Spleen (tissue), 11 donors: ENCODE data around the gene SNX30. TPM values are rescaled to one million over a fixed set of nuclear protein-coding genes. Genes with fewer than 3 reads are reported as not detected.

ENCODE experiments used
- DNase-seq: peaks from one replicate; pipeline ENCODE4 v3.0.0-alpha.2; 2020
- H3K27ac ChIP-seq, 8 donors: fragments of 200-600 bp; sonication (generic) in 7 of 8; 1 replicate in 4 of 8; 2 replicates in 4 of 8; pipeline versions ENCODE4 v1.5.0 to v1.8.0; 2016 to 2021; ENCODE audit warnings: inconsistent platforms in 4 of 8, mild to moderate bottlenecking in 4 of 8, moderate library complexity in 1 of 8
- H3K27me3 ChIP-seq, 7 donors: fragments of 200-600 bp; sonication (generic) in 6 of 7; replicated peaks in 1 of 7; 1 replicate in 4 of 7; 2 replicates in 3 of 7; pipeline versions ENCODE4 v1.5.0 to v1.8.0; 2016 to 2021; ENCODE audit warnings: inconsistent platforms in 3 of 7, mild to moderate bottlenecking in 1 of 7
- H3K36me3 ChIP-seq, 6 donors: fragments of 200-600 bp; sonication (generic) in 5 of 6; 1 replicate in 4 of 6; 2 replicates in 2 of 6; pipeline versions ENCODE4 v1.5.0 to v1.8.0; 2016 to 2021; ENCODE audit warnings: inconsistent platforms in 2 of 6
- H3K4me1 ChIP-seq, 6 donors: fragments of 200-600 bp; sonication (generic) in 5 of 6; 1 replicate in 3 of 6; 2 replicates in 3 of 6; pipeline versions ENCODE4 v1.5.0 to v1.8.0; 2016 to 2021; ENCODE audit warnings: inconsistent platforms in 3 of 6
- H3K4me3 ChIP-seq, 8 donors: fragments of 200-600 bp; sonication (generic) in 7 of 8; 1 replicate in 4 of 8; 2 replicates in 4 of 8; pipeline versions ENCODE4 v1.5.0 to v1.8.0; 2016 to 2021; ENCODE audit warnings: inconsistent platforms in 4 of 8, mild to moderate bottlenecking in 4 of 8, moderate library complexity in 2 of 8
- H3K9me3 ChIP-seq, 8 donors: fragments of 200-600 bp; sonication (generic) in 7 of 8; 1 replicate in 4 of 8; 2 replicates in 4 of 8; pipeline versions ENCODE4 v1.5.0 to v1.8.0; 2016 to 2021; ENCODE audit warnings: inconsistent platforms in 4 of 8
- POLR2A ChIP-seq, 3 donors: fragments of 450-650 bp; IDR thresholded peaks; one replicate each; pipeline ENCODE4 v1.5.1; 2017; ENCODE audit warnings: antibody characterized with exemption in 3 of 3, mild to moderate bottlenecking in 1 of 3
- POLR2AphosphoS5 ChIP-seq, 3 donors: sonication (generic); formaldehyde crosslinking; IDR thresholded peaks; one replicate each; pipeline ENCODE4 v1.5.1; 2017; ENCODE audit warnings: antibody characterized with exemption in 3 of 3
- WGBS, 5 donors: extraction: QIAGEN DNeasy Blood & Tissue Kit in 3 of 5; methylation state at CpG; one replicate each; pipeline versions ENCODE4 v1.1.5 to v1.1.7; 2013 to 2018; 5-methylcytosine and 5-hydroxymethylcytosine counted together
- intact Hi-C: fragments of 100-400 bp; cut with DNase I; formaldehyde crosslinking; loops from one replicate; pipeline ENCODE4 v1.15.0; 2023; ENCODE audit warnings: low total_unique reads
- polyA plus RNA-seq, 3 donors: library from polyadenylated mRNA; stranded (reverse); fragments of 200-250 nt; gene quantifications; one replicate each; pipeline ENCODE4 v1.2.1, GENCODE V29; 2013
- total RNA-seq, 7 donors: library from RNA; depleted of rRNA in 3 of 7; stranded (reverse); fragments of >200 nt in 3 of 7; fragmentation: NEBNext Ultra II Directional in 4 of 7; extraction: Animal tissue kit (Norgen Biotek cat#: 25700) in 4 of 7; gene quantifications; one replicate each; pipeline versions ENCODE4 v1.1.0 to v1.2.1, GENCODE V29; 2016 to 2021
- TF ChIP-seq, protein P1 (sequence below), 11 experiments: fragments of 200-600 bp in 7 of 11; fragments of 450-650 bp in 4 of 11; sonication (generic) in 4 of 11; IDR thresholded peaks in 8 of 11; conservative IDR thresholded peaks in 3 of 11; 1 replicate in 7 of 11; 2 replicates in 4 of 11; pipeline versions ENCODE4 v1.4.0 to v1.8.0; 2016 to 2021; ENCODE audit warnings: antibody characterized with exemption in 11 of 11, inconsistent platforms in 4 of 11, mild to moderate bottlenecking in 1 of 11
- donor health status: healthy with polysubstance abuse.
- donor health status: DM: no; HTN: no; CAD: no; lungs with moderate emphysema.
- donor health status: DM: no; HTN: no; CAD: no.
- donor health status: Bipolar disorder and iron deficiency.
- donor health status: healthy.
- donor health status: DM: no; HTN: no; CAD: no.
- donor health status: DM: yes; HTN: yes; CAD: no.

The SNX30 gene
- total and polyA plus RNA-seq, 10 donors = 1.2 to 23.3 (median 14.6) TPM

DNA sequence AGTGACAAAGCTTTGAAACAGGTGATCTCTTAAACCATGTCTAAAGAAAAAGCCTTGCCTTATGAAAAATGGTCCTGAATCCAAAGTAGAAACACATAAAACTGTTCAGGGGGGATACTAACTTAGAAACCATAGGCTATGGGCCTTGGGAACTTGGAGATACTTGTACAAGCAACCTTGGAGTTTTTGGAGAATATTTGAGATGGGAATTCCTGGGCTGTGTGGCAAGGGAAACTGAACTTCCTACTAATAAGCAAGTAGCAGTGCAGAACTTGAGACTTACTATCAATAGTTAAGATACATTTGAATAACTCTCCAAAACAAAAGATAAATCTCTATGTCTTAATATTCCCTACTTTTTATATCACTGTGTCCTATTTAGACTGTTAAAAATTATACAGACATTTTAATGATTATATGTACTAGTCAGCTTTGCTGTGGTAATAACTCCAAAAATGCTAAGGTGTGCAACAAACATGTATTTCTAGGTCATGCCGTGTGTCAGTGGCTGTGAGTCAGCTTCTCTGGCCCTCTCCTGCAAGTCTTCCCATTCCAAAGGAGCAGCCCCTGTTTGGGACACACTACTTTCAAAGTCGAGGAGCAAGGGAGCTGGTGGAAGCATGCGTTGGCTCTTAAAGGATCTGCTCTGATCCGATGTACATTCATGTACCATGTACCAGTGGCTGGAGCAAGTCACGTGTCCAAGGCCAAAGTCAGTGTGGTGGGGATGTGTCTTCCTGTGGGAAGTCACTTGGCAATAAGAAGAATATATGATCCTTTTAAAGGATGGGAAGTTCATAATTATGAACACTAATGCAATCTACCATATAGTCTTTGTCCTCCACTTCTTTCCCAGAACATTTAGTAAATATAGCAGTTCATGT is 39.6 kb downstream of the SNX30 start:
- intact Hi-C loops = no loop called here
- DNase-seq = no peak
- H3K36me3 ChIP-seq = no peaks in the 10 kb centered on the region
- no peak overlapping the region for H3K4me3 ChIP-seq
- H3K9me3 ChIP-seq = no peaks in the 10 kb centered on the region
- TF ChIP-seq, protein P1, sequence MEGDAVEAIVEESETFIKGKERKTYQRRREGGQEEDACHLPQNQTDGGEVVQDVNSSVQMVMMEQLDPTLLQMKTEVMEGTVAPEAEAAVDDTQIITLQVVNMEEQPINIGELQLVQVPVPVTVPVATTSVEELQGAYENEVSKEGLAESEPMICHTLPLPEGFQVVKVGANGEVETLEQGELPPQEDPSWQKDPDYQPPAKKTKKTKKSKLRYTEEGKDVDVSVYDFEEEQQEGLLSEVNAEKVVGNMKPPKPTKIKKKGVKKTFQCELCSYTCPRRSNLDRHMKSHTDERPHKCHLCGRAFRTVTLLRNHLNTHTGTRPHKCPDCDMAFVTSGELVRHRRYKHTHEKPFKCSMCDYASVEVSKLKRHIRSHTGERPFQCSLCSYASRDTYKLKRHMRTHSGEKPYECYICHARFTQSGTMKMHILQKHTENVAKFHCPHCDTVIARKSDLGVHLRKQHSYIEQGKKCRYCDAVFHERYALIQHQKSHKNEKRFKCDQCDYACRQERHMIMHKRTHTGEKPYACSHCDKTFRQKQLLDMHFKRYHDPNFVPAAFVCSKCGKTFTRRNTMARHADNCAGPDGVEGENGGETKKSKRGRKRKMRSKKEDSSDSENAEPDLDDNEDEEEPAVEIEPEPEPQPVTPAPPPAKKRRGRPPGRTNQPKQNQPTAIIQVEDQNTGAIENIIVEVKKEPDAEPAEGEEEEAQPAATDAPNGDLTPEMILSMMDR (IDR thresholded peaks at IDR 0.05 in 8 of 11, conservative IDR thresholded peaks at IDR 0.05 in 3 of 11) = no peak
- no peak for TF ChIP-seq POLR2A (IDR thresholded peaks at IDR 0.05)
- no peak for TF ChIP-seq POLR2AphosphoS5 (IDR thresholded peaks at IDR 0.05)
- no peak overlapping the region for H3K27ac ChIP-seq
- 68 to 87% (median 83%) methylated on average over 5 of the region's 5 CpGs for WGBS, 5 donors
- H3K4me1 ChIP-seq = peaks cover 0 to 50% (median 18%) of the 10 kb centered on the region in 6 donors
- no peaks in the 10 kb centered on the region for H3K27me3 ChIP-seq

DNA sequence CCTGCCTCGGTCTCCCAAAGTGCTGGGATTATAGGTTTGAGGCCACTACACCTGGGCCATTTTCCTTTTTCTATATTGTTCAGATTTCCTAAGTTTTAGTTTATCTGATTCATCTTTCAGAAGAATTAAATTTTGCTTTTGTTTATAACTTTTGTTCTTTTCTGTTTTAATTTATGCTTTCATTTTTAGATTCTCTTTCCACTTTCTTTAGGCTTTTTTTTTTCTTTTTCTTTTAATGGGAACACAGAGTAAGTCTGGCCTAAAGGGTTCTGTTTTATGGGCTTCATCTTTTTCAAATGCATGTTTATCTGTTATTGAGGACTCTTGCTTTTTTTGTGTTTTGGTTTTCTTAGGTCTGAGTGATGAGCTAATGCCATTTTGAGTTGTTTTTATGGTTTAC is 42.1 kb downstream of the SNX30 start:
- Histone ChIP-seq H3K4me3 (no peak overlapping the region), H3K27me3 (no peaks in the 10 kb centered on the region), H3K4me1 (peaks cover 0 to 33% (median 9%) of the 10 kb centered on the region in 6 donors), H3K27ac (no peak overlapping the region), H3K36me3 (no peaks in the 10 kb centered on the region), H3K9me3 (no peaks in the 10 kb centered on the region)
- TF ChIP-seq, protein P1 (IDR thresholded peaks at IDR 0.05 in 8 of 11, conservative IDR thresholded peaks at IDR 0.05 in 3 of 11) = no peak
- no peak for TF ChIP-seq POLR2A (IDR thresholded peaks at IDR 0.05)
- TF ChIP-seq POLR2AphosphoS5 (IDR thresholded peaks at IDR 0.05) = no peak
- 42 to 96% (median 90%) methylated on average over 1 of the region's 1 CpG for WGBS, 5 donors
- intact Hi-C loops = no loop called here
- DNase-seq = no peak

DNA sequence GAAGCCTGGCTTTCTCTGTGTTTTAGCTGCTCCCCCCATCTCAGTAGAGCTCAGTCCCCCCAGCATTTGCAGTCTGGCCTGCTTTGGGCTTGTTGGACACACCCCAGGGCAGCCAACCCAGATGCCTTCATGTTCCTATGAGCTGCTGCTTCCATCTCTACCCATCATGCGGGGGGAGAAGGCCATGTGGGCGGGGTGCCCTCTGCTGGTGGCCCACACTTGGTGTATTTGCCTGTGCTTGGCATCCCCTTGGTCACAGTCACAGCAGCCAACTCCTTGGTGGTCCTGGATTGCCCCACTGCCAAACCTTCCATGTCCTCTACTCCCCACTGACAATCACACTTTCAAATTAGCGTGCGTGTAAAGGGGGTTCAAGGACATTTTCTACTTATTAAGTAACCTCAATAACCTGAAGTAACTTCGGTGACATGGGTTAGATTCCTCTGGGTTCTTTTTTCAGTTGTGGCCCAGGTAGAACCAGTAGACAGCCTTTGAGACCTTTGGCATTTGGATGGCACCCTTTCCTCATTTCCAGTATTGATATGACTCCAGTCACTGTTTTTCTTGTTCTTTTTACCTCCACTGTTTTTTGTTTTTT is 42.8 kb downstream of the SNX30 start:
- WGBS, 5 donors = 58 to 97% (median 63%) methylated on average over 3 to 5 of the region's 5 CpGs
- DNase-seq = peak; percentile 92
- peaks cover 0 to 28% (median 7%) of the 10 kb centered on the region in 6 donors for H3K4me1 ChIP-seq
- TF ChIP-seq POLR2A (IDR thresholded peaks at IDR 0.05) (no peak), POLR2AphosphoS5 (IDR thresholded peaks at IDR 0.05) (peak in 1 of 3 donors; percentile 46)
- TF ChIP-seq, protein P1 (IDR thresholded peaks at IDR 0.05 in 8 of 11, conservative IDR thresholded peaks at IDR 0.05 in 3 of 11) = peak; percentile 44 to 78 (median 70)
- no peak overlapping the region for H3K4me3 ChIP-seq
- H3K27ac ChIP-seq = no peak overlapping the region
- H3K27me3 ChIP-seq = no peaks in the 10 kb centered on the region
- no peaks in the 10 kb centered on the region for H3K9me3 ChIP-seq
- no peaks in the 10 kb centered on the region for H3K36me3 ChIP-seq
- intact Hi-C loops = no loop called here

- no peak for TF ChIP-seq POLR2AphosphoS5 (IDR thresholded peaks at IDR 0.05)
- TF ChIP-seq, protein P1 (IDR thresholded peaks at IDR 0.05 in 8 of 11, conservative IDR thresholded peaks at IDR 0.05 in 3 of 11) = no peak
- no peak for TF ChIP-seq POLR2A (IDR thresholded peaks at IDR 0.05)
- no peaks in the 10 kb centered on the region for H3K27me3 ChIP-seq
- H3K9me3 ChIP-seq = no peaks in the 10 kb centered on the region
- DNase-seq = no peak
- no peak overlapping the region for H3K4me3 ChIP-seq
- H3K27ac ChIP-seq = no peak overlapping the region
- intact Hi-C loops = no loop called here
- no peaks in the 10 kb centered on the region for H3K36me3 ChIP-seq
- H3K4me1 ChIP-seq = peaks cover 0 to 28% (median 6%) of the 10 kb centered on the region in 6 donors
Observed at GRCh38 chr9:112794731-112795130, 44.2 kb downstream of the SNX30 start.
